HG03354 (cell line): ENCODE data around the gene ZC3H12A.
A peak's percentile ranks its signal among the peaks of the same experiment; 100 is the strongest.

Source experiments
- ATAC-seq: cut with Tn5 transposase; IDR thresholded peaks from one replicate; pipeline ENCODE4 v1.9.1; 2021; ENCODE audit warnings: mild to moderate bottlenecking; ENCODE audit not compliant: unreplicated experiment, poor library complexity, severe bottlenecking

Gene ZC3H12A

GRCh38 chr1:37477198-37477931, 3.0 kb downstream of the ZC3H12A start:
- ATAC-seq: peak; percentile 46

DNA sequence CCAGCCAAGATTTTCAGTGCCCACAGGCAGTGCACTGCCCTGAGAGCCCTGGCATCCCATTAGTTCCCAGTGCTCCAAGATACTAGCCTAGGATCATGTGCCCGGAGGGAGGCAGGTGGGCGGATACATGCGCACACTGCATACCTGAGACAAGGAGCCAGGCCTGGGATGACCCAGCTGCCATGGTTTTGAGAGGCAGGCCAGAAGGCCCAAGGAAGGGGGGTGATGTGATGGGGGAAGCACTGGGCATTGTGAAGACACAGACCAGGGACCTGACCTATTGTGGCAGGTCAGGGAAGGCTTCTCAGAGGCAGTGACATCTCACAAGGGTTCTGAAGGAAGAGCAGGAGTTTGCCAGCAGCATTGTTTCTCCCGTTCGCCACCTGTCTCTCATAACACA, 3.6 kb downstream of the ZC3H12A start:
- no peak for ATAC-seq

- ATAC-seq: no peak
Measured at GRCh38 chr1:37478451-37478881, 4.1 kb downstream of the ZC3H12A start.

GRCh38 chr1:37478890-37479254, 4.5 kb downstream of the ZC3H12A start:
- ATAC-seq: no peak

DNA sequence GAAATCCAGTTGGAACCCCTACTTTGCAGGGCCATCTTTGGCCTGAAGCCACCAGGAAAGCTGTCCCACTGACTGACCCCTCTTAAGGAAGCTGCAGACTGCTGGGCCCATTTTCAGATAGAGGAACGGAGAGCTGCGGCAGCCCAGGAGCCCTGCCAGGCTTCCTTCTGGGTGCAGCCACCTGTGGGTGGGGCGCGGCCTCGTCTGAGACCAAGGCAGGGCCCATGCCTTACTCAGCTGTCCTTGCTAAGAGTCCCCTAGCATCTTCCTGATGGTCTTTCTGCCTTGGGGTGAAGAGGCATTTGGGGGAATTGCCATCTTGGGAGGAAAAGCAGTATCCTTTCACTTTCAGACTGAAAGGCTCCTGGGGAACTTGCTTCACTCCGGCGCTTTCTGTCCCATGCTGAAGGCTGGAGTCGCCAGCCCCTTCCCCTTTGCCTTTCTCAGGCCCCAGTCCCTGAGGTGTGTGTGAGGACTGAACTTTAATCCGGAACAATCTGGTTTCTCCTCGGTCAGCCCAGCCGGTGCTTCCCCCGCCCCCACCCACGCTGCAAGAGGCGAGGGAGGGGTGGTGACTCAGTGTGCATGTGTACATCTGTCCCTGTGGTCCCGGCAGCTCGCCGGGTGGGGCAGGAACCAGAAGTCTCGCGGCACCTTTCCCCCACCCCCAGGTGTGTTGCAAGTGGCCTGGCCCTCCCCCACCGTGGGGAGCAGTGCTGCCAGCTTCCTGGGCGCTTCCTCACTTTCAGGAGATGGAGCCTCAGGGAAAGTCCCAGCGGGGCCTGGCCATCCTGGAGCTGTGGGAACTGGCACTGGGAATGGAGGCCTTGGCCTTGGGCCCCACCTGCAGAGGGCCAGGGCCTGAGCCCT, 5.1 kb downstream of the ZC3H12A start:
- peak; percentile 38 for ATAC-seq

DNA sequence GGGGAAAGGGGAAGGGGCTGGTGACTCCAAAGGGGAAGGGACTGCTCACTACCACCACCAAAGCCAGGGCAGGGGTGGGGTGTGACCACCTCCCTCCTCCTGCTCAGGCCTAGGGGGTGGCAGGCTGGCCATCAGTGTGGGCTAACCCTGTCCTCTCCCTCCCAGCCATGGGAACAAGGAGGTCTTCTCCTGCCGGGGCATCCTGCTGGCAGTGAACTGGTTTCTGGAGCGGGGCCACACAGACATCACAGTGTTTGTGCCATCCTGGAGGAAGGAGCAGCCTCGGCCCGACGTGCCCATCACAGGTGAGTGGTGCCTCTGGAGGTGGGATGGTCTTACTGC, 5.7 kb downstream of the ZC3H12A start:
- ATAC-seq: no peak

GRCh38 chr1:37480581-37481288, 6.4 kb downstream of the ZC3H12A start:
- ATAC-seq: no peak

DNA sequence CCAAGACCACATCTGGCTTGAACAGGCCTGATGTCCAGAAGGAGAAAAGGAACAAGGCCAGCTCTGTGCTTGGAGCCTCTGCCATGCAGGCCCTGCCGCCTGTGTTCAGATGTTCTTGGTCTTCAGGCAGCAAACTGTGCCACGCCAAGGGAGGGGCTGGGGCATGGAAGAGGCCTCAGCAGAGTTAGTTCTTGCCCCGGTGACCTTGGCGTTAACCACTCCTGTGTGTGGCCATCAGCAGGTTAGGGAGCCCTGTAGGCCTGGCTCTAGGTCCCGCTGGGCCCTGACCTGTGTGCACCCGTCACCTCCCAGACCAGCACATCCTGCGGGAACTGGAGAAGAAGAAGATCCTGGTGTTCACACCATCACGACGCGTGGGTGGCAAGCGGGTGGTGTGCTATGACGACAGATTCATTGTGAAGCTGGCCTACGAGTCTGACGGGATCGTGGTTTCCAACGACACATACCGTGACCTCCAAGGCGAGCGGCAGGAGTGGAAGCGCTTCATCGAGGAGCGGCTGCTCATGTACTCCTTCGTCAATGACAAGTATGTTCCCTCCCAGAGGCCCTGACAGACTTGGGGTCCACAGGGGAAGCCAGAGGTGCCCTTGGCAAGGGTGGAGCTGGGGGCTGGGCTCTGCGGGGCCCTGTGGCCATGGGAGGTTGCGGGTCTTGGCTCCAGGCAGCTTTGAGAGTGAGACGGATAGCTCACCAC, 7.1 kb downstream of the ZC3H12A start:
- ATAC-seq: no peak

DNA sequence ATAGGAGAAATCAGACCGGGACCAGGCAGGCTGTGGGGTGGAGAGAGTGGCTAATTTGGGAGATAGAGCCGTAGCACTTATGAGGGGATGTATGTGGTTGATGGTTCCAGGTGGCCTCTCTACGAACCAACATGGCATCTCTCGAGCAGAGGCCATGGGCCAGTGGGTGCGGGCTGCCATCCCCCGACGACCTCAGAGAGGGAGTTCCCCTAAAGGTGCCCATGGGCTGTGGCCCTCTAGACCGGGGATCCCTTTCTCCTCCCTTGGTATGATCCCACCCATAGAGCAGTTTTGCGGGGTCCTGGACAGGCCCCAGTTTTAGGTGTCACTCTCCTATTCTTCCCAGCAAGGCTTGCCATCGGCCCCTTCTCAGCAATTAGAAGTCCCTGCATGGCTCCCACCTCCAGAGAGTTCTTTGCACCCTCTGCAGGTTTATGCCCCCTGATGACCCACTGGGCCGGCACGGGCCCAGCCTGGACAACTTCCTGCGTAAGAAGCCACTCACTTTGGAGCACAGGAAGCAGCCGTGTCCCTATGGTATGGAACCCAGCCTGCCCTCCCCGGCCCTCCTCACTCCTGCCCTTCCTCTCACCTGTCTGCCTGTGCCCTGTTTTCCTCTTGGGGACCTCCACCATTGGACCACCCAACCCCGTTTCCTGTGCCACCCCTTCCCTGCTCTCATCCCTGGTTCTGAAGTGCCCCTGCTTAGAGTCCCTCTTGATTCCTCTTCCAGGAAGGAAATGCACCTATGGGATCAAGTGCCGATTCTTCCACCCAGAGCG, 7.8 kb downstream of the ZC3H12A start:
- ATAC-seq: no peak

- ATAC-seq: no peak
Measured at GRCh38 chr1:37482796-37483744, 8.7 kb downstream of the ZC3H12A start.

- no peak for ATAC-seq
Measured at GRCh38 chr1:37483785-37484184, 9.4 kb downstream of the ZC3H12A start.

DNA sequence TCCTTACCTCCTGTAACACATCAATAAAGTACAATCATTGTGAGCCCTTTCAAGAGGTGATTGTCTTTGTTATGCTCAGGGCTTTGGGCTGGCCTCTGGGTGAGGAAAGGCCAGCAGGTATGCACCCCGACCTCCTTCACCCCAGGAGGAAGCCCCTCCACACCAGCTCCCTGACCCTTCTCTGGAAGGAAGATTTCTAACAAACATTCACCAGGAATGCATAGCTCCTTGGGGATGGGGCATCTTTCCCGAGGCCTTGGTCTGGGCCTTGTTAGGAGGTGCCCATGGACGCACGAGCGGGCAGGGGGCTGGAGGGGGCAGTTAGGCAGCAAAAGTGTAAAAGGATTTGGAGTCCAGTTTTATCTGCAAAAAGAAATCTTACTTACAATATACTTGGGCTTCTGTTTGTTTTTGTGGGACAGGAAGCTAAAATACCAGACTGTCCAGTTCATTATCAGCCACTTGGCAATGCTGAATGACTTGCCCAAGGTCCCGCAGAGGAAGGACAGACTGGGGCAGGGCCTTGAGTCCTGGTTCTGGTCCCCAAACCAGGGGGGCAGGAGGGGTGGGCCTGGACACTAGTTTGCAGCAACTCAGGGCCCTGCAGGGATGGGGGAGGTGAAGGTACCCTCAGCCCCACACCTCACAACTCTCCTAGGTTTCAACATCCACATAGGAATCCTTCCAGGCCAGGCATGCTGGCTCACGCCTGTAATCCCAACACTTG, 10.1 kb downstream of the ZC3H12A start:
- ATAC-seq: no peak

- no peak for ATAC-seq
Measured at GRCh38 chr1:37485902-37486679, 11.7 kb downstream of the ZC3H12A start.

DNA sequence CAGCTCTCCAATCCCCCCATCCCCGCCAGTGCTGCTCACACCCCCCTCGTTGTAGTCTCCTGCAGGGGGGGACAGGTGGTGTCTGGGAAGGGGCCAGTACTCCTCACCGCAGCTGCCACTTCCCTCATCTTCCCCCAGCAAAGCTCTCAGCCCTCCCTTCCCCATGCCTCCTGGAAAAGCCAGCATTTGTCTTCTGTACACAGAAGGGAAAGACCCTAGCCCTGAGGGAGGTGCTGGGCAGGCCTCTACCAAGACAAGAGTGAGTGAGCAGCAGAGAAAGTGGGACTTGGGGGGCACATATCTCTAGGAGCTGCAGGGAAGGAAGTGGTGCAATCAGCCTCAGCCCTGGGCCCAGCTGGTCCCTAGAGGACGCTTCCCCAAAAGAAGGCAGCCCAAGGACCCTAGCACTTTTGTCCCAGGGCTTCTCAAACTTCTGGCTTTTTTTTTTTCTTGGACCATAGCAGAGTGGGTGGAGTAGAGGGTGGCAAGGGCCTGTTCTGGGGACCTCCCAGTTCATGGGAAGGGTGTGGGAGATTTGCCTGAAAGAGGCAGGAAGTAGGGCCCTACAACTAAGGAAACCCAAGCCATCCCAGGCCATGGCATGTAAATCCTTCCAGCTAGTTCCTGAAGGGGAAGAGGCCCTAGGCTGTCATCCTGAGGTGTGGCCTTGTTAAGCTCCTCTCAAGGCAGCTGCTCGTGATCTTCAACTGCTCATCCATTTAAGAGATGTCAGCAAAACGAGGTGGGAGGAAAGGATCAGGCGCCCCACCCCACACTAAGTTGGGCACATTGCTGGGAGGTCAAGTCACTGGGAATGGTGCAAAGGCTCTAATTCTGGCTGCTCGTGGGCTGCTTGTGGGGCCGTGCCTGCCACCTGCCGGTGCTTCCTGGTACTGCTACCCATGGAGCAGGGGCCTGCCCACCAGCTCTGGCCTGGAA, 12.6 kb downstream of the ZC3H12A start:
- peak; percentile 61 for ATAC-seq

- ATAC-seq: no peak
Measured at GRCh38 chr1:37487619-37487984, 13.2 kb downstream of the ZC3H12A start.
